Right renal pelvis (tissue), 4 donors: Measurements from ENCODE around the gene TPO. TPM values are rescaled to one million over a fixed set of nuclear protein-coding genes. Genes with fewer than 3 reads are reported as not detected.
"Not testable (repeated sequence)": the region's sequence is repeated elsewhere in the genome, so short reads cannot be mapped to it uniquely, and the experiment has no call there.

Experiments used
- DNase-seq, 4 donors: peaks; one replicate each; pipeline ENCODE4 v3.0.0-alpha.2; 2013; ENCODE audit warnings: low read depth in 4 of 4, low spot score in 3 of 4, missing footprints in 1 of 4
- polyA plus RNA-seq, 4 donors: library from polyadenylated mRNA; unstranded; fragments of 120-200 nt; gene quantifications; one replicate each; pipeline ENCODE4 v1.2.1, GENCODE V29; 2013; ENCODE audit not compliant: insufficient read length in 4 of 4

TPO gene
- polyA plus RNA-seq, 4 donors: 0.10 to 0.21 (median 0.17) TPM; not detected in 1

GRCh38 chr2:1571477-1572417, 158.5 kb downstream of the TPO start:
- no peak for DNase-seq

- DNase-seq: no peak
These were observed 159.4 kb downstream of the TPO start for GRCh38 chr2:1572638-1573037.

- DNase-seq: no peak
These were observed 164.6 kb downstream of the TPO start for GRCh38 chr2:1577846-1578245.

- not testable (repeated sequence) for DNase-seq
These were observed 168.1 kb downstream of the TPO start for GRCh38 chr2:1581257-1581964.

- DNase-seq: no peak
These were observed 168.8 kb downstream of the TPO start for GRCh38 chr2:1581965-1582625.

GRCh38 chr2:1582891-1583341, 169.7 kb downstream of the TPO start:
- DNase-seq: no peak

- no peak for DNase-seq
These were observed 170.8 kb downstream of the TPO start for GRCh38 chr2:1584051-1584531.

- DNase-seq: no peak
These were observed 171.6 kb downstream of the TPO start for GRCh38 chr2:1584691-1585485.

- DNase-seq: no peak
These were observed 172.4 kb downstream of the TPO start for GRCh38 chr2:1585635-1586034.

- no peak for DNase-seq
These were observed 173.1 kb downstream of the TPO start for GRCh38 chr2:1586251-1586922.

- DNase-seq: no peak
These were observed 173.9 kb downstream of the TPO start for GRCh38 chr2:1586923-1587840.

- no peak for DNase-seq
These were observed 175.1 kb downstream of the TPO start for GRCh38 chr2:1588051-1588977.

- no peak for DNase-seq
These were observed 175.8 kb downstream of the TPO start for GRCh38 chr2:1588978-1589621.

- DNase-seq: no peak
These were observed 177.6 kb downstream of the TPO start for GRCh38 chr2:1590596-1591460.

GRCh38 chr2:1591461-1591770, 178.2 kb downstream of the TPO start:
- DNase-seq: no peak
